ENCODE data around the gene OPCML.

The OPCML gene

DNA sequence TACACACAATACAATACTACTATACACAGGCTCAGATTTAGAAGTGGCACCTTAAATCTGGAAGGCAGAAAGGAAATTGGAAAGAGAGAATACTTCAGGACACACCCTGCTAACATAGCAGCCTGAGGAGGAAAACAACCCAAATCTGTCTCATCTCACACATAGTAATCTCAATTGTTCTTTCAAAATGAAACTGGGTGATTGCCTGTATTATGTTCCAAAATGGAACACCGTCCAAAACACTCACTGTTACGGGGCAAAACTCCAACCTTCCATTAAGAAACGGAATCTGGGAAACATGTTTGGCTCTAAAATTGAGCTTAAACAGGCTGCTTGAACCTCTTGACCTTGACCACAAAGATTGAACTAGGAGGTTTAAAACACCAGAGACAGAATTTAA is 572.6 kb downstream of the OPCML start:
- no peak for DNase-seq (ENCODE audit: low read depth in 1 of 2, low spot score in 1 of 2)

DNA sequence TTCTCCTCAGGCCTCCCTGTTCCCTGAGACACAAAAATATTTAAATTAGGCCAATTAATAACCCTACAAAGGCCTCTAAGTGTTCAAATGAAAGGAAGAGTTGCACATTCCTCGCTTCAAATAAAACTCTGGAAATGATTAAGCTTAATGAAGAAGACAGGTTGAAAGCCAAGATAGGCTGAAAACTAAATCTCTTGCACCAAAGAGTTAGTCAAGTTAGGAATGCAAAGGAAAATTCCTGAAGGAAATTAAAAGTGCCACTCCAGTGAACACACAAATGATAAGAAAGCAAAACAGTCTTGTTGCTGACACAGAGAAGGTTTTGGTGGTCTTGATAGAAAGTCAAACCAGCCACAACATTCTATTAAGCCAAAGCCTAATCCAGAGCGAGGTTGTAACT is 574.4 kb downstream of the OPCML start:
- no peak for DNase-seq (ENCODE audit: low read depth in 1 of 2, low spot score in 1 of 2)

DNA sequence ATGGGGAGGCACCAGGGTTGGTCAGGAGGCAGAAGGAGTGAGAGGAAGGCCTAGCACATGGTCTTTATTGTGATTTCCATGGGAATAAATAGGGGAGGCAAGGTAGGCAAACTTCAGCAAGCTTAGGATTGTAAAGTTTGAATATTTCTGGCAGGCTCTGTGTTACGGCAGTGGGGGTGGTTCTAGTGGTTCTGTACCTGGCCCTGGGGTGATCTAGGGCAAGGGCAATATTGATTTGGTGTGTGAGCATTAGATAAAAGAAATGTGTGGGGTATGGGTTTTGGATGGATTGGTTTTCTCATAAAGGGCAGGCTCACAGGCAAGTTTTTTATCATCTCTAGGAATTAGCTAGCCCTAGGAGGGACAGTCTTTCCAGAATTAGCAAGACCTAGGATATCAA is 584.0 kb downstream of the OPCML start:
- DNase-seq (ENCODE audit: low read depth in 1 of 2, low spot score in 1 of 2): no peak

DNA sequence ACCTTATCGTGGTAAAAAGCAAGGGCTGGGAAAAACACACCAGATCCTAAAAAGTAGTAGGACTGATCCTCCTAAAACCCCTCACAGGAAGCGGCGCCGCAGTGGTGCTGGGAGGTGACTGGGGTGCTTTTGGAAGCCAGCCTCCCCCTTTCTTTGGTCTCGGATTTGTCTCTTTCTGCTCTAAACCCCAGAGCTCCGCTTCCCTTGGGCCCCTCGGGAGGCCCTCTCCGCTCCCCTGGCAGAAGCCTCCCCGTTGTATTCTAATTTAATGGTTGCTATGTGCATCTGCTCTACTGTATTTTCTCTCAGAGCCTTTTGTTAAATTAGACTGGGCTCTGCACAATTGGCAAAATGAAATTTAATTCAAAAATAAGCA is 587.7 kb downstream of the OPCML start:
- DNase-seq (ENCODE audit: low read depth in 1 of 2, low spot score in 1 of 2): no peak

DNA sequence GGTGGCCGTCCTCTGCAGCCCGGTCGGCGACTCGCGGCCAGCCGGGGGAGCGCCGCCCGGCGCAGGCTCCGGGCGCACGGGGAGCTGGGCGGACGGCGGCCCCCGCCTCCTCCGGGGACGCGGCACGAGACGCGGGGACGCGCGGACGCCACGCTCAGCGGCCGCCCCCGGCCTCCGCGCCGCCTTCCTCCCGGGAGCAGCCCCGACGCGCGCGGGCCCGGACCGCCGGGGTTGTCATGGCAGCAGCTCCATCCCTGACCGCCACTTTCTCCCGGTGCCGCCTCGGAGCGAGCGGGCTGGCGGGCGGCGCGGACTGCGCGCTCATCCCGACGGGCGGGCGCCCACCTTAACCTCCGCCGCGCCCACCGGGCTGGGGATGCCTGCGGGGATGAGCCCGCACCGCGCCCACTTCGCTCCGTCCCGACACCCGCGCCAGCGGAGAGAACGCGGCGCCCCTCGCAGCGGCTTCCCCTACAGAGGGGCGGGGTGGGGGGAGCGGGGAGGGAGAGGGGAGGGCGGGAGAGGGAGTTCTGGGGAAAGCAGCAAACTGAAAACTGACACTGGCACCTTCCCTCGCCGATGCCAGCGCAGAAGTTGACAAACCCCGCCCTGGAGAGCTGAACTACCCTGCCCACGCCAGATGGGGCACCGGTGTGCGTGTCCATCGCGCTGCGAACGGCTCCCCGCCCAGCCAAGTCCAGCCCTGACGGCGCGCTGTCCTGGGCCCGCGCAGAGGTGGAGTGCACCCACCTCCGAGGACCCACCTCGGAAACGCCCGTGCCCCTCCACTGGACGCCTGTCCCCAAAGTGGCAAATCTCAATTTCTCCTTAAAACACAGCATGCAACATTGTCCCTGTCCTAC is 588.4 kb downstream of the OPCML start:
- DNase-seq (ENCODE audit: low read depth in 1 of 2, low spot score in 1 of 2): no peak

DNA sequence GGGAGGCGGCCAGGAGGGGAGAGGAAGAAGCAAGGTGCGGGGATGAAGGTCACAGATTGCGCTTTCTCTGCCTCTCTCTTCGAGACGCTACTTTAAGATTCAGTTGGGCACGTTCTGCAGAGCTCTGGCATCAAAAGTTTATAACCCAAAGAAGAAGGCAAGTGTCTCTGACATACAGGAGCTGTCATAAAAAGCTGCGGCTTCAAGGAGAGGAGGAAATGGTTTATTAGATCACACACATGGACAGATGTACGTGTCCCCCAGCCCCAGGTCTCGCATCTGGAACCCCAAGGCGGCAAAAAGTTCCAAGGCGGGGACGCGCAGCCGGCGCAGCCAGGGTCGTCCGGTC is 589.0 kb downstream of the OPCML start:
- DNase-seq (ENCODE audit: low read depth in 1 of 2, low spot score in 1 of 2): no peak

DNA sequence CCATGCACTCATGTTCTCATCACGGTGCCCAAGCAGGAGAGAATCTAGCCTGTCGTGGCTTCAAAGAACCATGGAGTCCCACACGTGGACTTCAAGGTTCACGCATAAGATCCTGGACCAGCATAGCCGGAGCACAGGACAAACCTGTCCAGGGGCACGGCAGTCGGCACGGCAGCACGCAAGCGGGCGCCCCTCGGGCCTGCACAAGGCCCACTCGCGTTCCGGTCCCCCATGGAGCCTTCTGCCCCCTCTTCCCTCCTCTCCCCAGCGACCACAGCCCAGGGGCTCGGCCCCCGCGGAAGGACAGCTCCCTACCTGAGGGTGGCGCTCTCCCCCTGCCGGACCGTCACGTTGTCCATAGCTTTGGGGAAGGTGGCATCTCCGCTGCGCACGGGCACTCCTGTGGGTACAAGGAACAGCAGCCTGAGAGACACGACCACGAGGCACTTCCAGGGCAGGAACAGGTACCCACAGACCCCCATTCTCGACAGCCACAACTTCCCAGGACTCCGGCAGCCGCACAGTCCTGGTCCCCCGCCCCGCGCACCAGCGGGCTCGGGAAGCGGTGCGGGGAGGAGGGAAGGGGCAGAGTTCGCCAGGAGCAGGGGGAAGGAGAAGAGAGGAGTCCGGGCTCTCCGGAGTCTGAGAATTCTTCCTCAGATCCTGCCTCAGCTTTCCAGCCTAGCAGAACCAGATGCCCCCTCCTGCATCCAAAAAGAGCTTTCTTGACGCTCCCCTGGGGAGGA is 589.5 kb downstream of the OPCML start:
- DNase-seq (ENCODE audit: low read depth in 1 of 2, low spot score in 1 of 2): no peak

DNA sequence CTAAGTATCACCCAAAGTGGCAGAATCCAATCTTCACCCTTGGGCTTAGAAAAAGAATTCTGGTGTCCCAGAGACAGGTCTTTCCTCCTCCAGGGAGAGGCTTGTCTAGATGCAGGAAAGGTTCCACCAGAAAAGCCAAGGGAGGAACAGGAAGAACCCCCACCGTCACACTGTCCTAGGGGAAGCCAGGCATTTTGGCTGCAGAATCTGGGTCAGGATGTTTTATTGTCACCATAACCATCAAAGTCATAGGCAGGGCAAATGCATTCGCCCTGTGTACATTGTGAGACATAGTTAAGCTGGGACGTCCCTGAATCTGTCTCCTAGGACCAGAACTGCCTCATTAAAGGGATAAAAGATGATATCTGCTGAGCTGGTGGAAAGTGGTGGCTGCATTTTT is 590.5 kb downstream of the OPCML start:
- DNase-seq (ENCODE audit: low read depth in 1 of 2, low spot score in 1 of 2): no peak

DNA sequence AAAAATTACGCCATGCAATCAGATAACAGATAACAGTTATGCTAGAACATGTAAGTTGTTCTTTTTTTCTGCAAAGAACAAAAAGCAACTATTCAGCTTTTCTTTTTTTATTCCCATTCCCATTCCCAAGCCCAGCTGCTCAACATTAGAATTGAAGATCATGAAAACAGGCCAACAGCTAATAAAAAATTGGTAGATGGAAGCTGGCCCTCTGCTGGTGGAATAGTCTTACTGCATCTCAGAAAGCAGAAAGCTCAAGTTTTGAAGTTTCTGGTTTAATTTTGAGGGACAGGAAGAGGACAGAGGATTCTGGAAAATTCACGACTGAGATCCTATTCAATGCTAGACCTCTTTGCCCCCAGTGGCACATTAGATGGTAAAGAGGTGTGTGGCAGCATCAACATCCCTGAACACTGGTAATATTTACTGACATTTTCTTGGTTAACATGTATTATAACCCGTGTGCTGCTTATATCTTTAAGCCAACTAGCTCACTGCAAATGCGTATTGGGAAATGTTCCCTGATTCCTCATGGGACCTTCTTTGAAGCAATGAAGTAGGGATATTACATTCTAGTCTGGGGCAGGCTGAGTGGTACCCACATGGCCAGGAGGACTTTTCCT is 591.2 kb downstream of the OPCML start:
- no peak for DNase-seq (ENCODE audit: low read depth in 1 of 2, low spot score in 1 of 2)

DNA sequence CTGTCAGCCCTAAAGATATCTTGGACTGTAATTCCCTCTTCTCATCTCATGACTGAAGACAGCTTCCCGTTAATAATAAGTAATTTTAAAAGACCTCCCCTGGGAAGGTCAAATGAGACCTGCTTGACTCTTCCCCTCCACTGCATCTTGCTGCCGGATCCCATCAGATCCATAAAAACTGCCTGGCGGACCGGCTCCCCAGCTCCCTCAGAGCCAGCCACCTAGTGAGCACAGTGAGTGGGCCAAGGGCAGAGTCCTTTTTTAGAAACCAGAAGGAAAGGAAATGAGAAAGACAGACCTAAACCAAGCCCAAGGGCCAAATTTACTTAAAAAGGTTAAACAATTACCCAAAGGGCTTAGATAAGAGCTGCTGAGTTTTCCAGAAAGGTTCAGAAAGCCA is 595.3 kb downstream of the OPCML start:
- DNase-seq (ENCODE audit: low read depth in 1 of 2, low spot score in 1 of 2): no peak

DNA sequence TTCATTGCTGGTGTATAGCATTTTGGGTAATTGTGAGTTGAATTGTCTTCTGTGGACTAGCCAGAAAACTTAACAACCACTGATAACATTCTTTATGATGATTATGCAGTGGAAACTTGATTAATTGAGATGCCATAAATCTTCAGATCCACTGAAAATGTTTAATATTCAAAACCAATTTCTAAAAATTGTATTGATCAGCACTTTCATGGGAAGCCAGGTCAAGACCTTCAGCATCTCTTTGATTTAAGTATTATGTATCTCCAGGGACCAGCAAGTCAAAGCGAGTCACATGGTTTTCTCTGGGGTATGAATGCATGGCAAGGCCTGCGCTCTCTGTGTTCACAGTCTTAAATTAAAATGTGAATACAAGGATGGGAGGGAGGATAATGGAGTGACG is 596.9 kb downstream of the OPCML start:
- DNase-seq (ENCODE audit: low read depth in 1 of 2, low spot score in 1 of 2): no peak

DNA sequence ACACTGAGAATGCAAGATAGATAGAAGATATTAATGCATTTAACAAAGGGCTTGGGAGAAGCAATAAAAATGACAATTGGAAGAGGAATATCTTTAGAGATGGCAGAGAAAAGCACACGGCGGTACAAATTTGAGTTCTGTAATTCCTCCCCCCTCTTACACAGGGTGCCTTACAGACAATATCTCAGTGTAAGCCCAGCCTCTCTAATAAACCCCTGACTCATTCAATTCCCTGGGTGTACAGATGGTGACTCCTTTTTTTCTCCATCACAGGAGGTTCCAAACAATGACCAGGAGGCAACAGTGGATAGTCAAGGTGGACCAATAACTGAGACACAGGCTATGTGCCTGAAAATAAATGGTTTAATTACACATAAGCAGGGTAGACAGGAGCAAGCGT is 598.6 kb downstream of the OPCML start:
- DNase-seq (ENCODE audit: low read depth in 1 of 2, low spot score in 1 of 2): no peak

DNA sequence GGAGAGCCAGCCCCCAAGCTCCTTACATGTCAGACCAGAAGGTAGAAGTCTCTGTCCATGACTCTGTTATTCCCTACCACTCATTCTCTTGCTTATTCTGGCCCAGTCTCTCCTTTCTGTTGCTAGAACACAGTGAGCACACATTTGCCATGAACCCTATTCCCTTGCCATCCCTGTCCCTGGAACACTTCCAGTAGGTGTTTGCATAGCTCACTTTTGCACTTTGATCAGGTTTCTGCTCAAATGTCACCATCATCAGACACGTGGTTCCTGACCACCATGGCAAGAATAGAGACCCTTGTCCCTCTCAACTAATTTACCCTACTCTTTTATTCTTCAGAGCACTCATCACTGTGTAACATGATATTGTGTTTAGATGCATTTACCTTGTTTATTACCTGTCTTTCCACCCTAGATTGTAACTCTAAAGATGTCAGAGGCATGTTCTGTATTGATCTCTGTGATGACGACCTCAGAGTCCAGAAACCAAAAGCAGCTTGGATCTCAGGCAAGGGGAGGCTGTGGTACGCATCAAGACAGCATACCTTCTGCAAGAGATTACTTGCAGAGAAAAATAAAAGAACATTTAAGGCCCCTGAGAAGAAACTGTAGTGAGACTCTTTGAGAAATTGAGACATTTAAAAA is 606.4 kb downstream of the OPCML start:
- no peak for DNase-seq (ENCODE audit: low read depth in 1 of 2, low spot score in 1 of 2)

DNA sequence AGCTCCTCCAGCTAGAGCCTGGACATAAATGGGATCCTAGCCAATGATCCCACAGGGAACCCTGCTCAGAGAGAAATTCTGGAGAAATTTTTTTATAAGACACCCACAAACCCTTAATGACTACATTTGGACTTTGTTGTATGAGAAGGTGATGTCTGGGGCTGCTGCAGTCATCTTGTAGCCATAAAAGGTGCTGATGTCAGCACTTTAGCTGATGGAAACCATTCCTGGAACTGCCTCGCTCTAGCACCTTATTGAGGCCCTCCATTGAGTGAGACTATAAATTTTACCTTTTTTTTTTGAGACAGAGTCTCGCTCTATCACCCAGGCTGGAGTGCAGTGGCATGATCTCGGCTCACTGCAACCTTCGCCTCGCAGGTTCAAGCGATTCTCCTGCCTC is 610.7 kb downstream of the OPCML start:
- DNase-seq (ENCODE audit: low read depth in 1 of 2, low spot score in 1 of 2): no peak

DNA sequence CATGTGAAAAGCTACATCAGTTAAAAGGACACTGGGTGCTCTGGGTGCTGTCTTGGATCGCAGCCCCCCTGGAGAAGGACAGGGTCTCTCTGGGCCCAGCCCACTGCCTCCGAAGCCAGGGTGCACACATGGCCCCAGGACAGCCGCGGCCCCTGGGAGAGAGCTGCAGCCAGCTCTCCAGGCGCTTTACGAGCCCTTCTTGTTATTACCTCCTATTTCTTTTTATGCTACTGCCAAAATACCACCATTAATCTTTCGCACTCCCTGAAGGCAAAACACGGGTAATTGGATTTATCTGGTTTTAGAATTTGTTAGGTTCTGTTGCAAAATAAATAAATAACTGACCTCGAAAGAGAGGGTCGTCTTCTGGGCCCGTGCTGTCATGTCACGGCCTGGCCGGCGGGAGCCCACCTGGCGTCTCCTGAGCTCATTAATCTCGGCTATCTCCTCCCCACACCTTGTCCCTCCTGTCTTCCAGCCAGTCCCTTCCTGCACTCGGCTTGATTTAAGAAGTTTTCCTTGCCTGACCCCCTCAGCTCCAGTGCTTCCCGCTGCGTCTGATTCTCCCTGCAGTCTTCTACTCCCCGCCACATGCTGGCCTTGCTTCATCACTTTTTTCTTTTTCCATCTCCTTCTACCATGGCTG is 611.7 kb downstream of the OPCML start:
- no peak for DNase-seq (ENCODE audit: low read depth in 1 of 2, low spot score in 1 of 2)

DNA sequence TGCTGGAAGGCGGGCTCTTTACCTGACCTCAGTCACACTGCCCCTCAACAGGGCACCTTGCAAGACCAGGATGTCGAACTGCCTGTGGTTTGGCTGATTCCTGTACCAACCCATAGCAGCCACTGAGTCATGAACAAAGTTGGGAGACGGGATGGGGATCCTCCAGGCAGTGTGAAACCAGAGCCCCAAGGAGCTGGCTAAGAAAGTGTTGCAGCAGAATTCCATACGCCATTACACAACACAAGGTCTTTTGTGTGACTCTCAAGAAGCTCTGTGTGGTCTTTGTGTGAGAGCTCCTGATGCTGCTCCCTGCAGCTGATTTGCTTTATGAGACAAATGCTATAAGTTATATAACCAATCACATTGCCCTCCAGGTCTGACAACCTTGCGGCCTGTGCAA is 617.7 kb downstream of the OPCML start:
- DNase-seq (ENCODE audit: low read depth in 1 of 2, low spot score in 1 of 2): no peak

DNA sequence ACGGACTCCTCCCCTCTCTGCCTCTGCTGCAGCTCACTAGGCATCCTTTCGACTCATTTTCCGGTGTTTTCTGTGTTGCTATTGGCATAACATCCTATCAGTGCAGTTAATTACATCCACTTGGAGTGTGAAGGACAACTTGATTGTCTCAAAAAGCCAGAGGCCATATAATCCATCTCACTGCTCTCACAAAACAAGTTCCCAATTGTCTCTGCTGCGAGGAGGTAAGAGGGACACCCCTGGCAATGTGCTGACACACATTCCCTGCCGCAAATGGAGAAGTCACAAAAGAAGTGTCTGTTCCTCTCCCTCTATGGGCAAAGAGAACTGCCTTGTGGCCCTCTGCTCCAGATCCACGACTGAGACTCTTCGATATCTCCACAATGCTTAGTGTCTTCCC is 618.4 kb downstream of the OPCML start:
- DNase-seq (ENCODE audit: low read depth in 1 of 2, low spot score in 1 of 2): no peak

DNA sequence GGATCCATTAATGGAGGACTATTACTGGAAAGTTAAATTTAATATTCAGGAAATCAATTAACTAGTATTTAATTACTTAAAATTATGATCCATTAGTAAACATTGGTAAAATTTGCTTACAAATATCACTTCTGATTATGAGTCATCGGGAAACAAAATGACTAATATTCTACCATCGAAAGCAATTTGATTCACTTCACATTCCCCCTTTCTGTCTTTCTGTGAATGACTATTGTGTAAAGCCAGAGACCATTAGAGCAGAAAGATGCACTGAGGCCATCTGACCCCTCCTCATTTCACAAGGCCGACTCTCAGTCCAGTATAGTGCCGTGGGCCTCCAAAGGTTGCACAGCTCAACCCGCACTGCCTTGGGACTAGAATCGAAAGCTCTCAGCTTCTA is 619.0 kb downstream of the OPCML start:
- no peak for DNase-seq (ENCODE audit: low read depth in 1 of 2, low spot score in 1 of 2)

DNA sequence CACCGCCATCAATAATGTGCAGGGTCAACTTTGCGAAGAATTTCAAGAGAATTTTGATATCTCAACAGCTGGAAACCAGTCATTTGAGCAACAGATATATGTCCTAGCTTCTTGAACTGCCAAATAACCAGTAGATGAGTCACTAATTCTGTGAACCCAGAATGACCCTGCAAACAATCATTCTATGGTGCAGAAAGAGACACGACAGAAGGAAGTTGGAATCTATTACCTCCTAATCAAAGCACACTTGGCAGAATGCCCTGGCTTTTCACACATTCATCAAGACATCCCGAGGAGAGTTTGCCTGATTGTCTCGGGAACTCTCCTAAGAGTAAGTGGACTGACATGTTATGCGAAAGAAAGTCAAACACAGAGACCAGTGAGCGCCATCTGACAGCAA is 621.1 kb downstream of the OPCML start:
- no peak for DNase-seq (ENCODE audit: low read depth in 1 of 2, low spot score in 1 of 2)

DNA sequence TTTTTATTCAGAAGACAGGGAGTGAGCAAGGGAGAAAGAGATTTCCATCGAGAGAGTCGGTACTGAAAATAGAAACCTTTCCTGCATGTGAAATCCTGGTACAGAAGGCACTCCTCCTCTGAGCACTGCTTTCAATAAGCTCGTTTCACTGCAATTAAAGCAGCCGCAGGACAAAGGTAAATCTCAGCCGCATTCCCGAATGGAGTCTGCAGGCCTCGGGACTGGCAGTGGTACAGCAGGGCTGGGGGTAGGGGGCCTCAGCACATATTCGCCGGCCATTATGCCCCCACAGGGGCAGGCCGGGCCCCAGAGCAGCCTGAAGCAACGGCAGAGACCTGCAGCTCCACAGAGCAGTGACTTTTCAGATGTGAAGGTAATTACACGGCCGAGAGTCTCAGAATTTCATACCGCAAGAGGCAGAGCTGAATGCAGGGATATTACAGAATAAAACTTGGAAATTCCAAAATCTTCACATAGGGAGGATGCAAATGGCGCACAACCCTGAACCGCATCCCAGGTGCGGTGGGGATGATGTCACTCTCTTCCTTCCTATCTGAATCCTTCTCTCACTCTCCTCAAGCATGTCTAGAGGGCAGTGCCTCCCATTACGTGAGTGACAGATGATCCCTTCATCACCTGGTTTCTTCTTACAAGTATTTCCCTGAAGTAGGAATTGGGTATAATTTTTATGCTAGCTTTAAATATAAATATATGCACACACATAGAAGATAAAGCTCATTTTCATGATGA is 622.1 kb downstream of the OPCML start:
- no peak for DNase-seq (ENCODE audit: low read depth in 1 of 2, low spot score in 1 of 2)

Data from stimulated activated CD4-positive, alpha-beta T cell treated with anti-CD3 and anti-CD28 coated beads, Interleukin-15, amount 100 ng/mL, for 1 hour (primary cell).